Mesothelial cell of epicardium (in vitro differentiated cells): ENCODE results near the gene GRID1. TPM values are rescaled to one million over a fixed set of nuclear protein-coding genes. Genes with fewer than 3 reads are reported as not detected.

Source experiments
- DNase-seq, 2 experiments: peaks; one replicate each; pipeline ENCODE4 v3.0.0; 2021; ENCODE audit warnings: low spot score in 2 of 2; ENCODE audit not compliant: unreplicated experiment in 2 of 2
- H3K27ac Mint-ChIP-seq: 2 replicates; pipeline ENCODE4 v1.8.0; 2021; ENCODE audit warnings: mixed read lengths
- H3K27me3 Mint-ChIP-seq: 2 replicates; pipeline ENCODE4 v1.8.0; 2021; ENCODE audit warnings: low read depth, mixed read lengths
- H3K36me3 Mint-ChIP-seq: 2 replicates; pipeline ENCODE4 v1.8.0; 2021; ENCODE audit warnings: mixed read lengths
- H3K4me1 Mint-ChIP-seq: 2 replicates; pipeline ENCODE4 v1.8.0; 2021; ENCODE audit warnings: mixed read lengths
- H3K4me3 Mint-ChIP-seq: 2 replicates; pipeline ENCODE4 v1.8.0; 2021; ENCODE audit warnings: mild to moderate bottlenecking, moderate library complexity, mixed read lengths
- H3K9me3 Mint-ChIP-seq: 2 replicates; pipeline ENCODE4 v1.8.0; 2021; ENCODE audit warnings: mixed read lengths
- total RNA-seq: library from RNA; stranded (reverse); gene quantifications from 3 replicates; pipeline ENCODE4 v1.2.1, GENCODE V29; 2021
- TF ChIP-seq, protein P1 (sequence below): fragments of 200-600 bp; sonication (generic); IDR thresholded peaks from one replicate; pipeline ENCODE4 v1.5.0; 2021; ENCODE audit warnings: antibody characterized with exemption; ENCODE audit not compliant: unreplicated experiment

The GRID1 gene
- total RNA-seq, 1 donor from 2014 or later: 0.22 TPM

DNA sequence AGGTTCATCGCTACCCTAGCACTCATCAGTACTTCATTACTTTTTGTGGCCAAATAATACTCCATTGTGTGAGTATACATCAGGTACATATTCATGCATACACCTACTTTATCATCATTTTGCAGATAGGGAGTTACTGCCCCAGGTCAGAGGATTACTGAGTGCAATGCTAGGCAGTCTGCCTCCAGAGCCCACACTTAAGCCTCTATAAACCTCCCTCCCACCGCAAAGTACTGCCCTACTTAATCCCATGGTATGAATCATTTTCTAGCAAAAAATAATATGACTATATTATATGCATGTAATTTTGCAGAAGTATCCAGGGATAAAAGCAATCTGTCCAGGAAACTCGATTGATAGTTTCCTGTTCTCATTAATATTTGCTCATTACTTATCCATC is 194.3 kb downstream of the GRID1 start:
- Mint-ChIP-seq H3K4me3 (no peak overlapping the region), H3K4me1 (no peaks in the 10 kb centered on the region), H3K36me3 (no peaks in the 10 kb centered on the region), H3K27me3 (peaks cover 6% of the 10 kb centered on the region), H3K9me3 (no peaks in the 10 kb centered on the region), H3K27ac (no peak overlapping the region)
- TF ChIP-seq, protein P1, sequence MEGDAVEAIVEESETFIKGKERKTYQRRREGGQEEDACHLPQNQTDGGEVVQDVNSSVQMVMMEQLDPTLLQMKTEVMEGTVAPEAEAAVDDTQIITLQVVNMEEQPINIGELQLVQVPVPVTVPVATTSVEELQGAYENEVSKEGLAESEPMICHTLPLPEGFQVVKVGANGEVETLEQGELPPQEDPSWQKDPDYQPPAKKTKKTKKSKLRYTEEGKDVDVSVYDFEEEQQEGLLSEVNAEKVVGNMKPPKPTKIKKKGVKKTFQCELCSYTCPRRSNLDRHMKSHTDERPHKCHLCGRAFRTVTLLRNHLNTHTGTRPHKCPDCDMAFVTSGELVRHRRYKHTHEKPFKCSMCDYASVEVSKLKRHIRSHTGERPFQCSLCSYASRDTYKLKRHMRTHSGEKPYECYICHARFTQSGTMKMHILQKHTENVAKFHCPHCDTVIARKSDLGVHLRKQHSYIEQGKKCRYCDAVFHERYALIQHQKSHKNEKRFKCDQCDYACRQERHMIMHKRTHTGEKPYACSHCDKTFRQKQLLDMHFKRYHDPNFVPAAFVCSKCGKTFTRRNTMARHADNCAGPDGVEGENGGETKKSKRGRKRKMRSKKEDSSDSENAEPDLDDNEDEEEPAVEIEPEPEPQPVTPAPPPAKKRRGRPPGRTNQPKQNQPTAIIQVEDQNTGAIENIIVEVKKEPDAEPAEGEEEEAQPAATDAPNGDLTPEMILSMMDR: no peak
- DNase-seq: no peak

DNA sequence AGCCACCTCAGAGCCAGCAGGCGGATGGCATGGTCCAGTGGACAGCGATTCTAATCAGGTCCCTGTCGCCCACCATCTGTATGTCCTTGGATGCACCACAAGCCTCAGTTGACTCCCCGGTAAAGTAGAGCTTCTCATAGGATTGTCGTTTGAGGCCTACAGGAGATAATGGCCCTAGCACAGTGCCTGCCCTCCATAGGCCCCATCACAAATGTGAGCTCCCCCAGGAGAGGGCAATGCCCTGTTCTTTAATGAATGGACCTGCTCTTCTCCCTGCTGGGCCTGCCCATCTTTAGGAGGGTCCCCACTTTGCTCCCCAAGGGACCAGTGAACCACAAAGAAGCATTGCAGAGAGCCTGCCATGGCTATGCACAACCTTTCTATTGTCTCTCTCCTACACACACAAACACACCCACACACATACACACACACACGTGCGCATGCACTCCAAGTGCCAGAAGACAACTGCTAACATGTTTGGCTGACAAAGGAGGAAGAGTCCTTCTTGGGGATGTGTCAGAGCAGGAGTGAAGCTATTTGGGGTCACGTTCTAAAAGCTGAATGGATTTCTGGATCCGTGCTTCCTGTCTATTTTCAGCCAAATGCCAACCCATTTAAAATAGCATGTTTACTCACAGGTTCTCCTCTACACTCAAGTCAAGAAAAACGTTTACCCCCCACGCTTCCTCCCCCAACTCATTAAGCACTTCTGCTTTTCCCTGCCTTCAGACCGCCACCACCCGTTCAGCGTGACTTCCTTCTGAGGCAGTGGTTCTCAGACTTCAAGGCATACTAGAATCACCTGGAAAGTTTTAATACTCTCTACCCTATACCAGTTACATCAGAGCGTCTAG is 196.1 kb downstream of the GRID1 start:
- Mint-ChIP-seq H3K4me1 (no peaks in the 10 kb centered on the region), H3K27me3 (peaks cover 12% of the 10 kb centered on the region), H3K27ac (no peak overlapping the region), H3K4me3 (no peak overlapping the region), H3K36me3 (no peaks in the 10 kb centered on the region), H3K9me3 (no peaks in the 10 kb centered on the region)
- TF ChIP-seq, protein P1: no peak
- no peak for DNase-seq

- H3K9me3 Mint-ChIP-seq: no peaks in the 10 kb centered on the region
- H3K27ac Mint-ChIP-seq: no peak overlapping the region
- no peaks in the 10 kb centered on the region for H3K4me1 Mint-ChIP-seq
- peaks cover 17% of the 10 kb centered on the region for H3K27me3 Mint-ChIP-seq
- H3K36me3 Mint-ChIP-seq: no peaks in the 10 kb centered on the region
- TF ChIP-seq, protein P1: no peak
- no peak for DNase-seq
- H3K4me3 Mint-ChIP-seq: no peak overlapping the region
Observed at GRCh38 chr10:86169506-86170254, 196.9 kb downstream of the GRID1 start.

DNA sequence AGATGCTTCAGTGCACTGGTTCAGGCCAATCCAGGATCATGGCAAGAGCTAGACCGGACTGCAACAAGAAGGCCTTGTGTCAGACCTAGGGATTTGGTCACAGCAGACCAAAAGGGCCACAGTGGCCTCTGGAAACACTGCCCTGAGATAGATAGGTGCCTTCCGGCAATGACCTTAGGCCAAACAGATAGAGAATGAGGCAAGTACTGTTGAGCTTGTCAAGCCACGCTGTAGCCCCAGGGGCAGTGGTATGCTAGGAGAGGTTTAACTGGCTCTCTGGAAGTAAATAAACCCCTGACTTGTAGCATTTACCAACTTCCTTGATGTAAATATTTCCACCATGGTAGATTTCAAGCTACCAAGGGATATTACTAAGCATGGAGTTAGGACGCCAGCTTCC is 197.5 kb downstream of the GRID1 start:
- DNase-seq: no peak
- Mint-ChIP-seq H3K27ac (no peak overlapping the region), H3K36me3 (no peaks in the 10 kb centered on the region), H3K27me3 (peaks cover 20% of the 10 kb centered on the region), H3K4me1 (no peaks in the 10 kb centered on the region), H3K9me3 (no peaks in the 10 kb centered on the region), H3K4me3 (no peak overlapping the region)
- TF ChIP-seq, protein P1: no peak

DNA sequence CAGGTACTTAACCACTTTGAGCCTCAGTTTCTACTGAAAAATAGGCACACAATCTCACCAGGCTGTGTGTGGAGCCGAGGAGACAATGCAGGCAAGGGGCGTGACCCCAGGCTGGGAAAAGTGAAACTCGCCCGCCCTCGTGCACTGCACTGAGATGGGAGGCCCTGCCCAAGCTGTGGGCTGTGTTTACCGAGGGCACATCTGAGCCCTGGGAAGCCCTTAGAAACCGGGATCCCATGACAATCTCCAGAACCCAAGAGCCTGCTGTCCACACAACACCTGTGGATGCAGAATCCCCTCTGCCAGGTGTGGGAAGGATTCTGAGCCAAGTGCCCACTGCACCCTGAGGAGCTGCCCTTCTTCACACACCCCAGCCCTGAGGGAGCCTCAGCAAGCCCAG is 198.3 kb downstream of the GRID1 start:
- peaks cover 23% of the 10 kb centered on the region for H3K27me3 Mint-ChIP-seq
- TF ChIP-seq, protein P1: no peak
- no peak overlapping the region for H3K4me3 Mint-ChIP-seq
- no peaks in the 10 kb centered on the region for H3K36me3 Mint-ChIP-seq
- H3K9me3 Mint-ChIP-seq: no peaks in the 10 kb centered on the region
- H3K27ac Mint-ChIP-seq: no peak overlapping the region
- H3K4me1 Mint-ChIP-seq: no peaks in the 10 kb centered on the region
- no peak for DNase-seq
